A549 (cell line): ENCODE data around the gene TRNP1. TPM values are rescaled to one million over a fixed set of nuclear protein-coding genes. Genes with fewer than 3 reads are reported as not detected.

ENCODE experiments used
- ATAC-seq, 2 experiments: fragments of 200-7000 bp in 1 of 2; fragments of >200 bp in 1 of 2; cut with Nextera tagmentation in 1 of 2; cut with Tn5 transposase in 1 of 2; 3 replicates each; pipeline versions ENCODE4 v1.8.0 to v1.9.1; 2018 to 2020; ENCODE audit warnings: mild to moderate bottlenecking in 1 of 2, moderate library complexity in 1 of 2
- CTCF ChIA-PET: fragments of 300-600 bp; sonication (Branson Sonifier 250); formaldehyde crosslinking; extraction: SDS; loops from one replicate; lab custom pipeline; 2021; ENCODE audit warnings: antibody characterized with exemption, inconsistent platforms; lab: Yijun Ruan, JAX
- POLR2A ChIA-PET: fragments of 350-600 bp; formaldehyde crosslinking; extraction: SDS; loops from one replicate; lab custom pipeline; 2021; ENCODE audit warnings: antibody characterized with exemption, inconsistent platforms; lab: Yijun Ruan, JAX
- DNase-seq, 2 experiments: peaks; one replicate each; pipeline versions ENCODE4 v3.0.0 to v3.0.0-alpha.2; 2011 to 2016; ENCODE audit warnings: low read depth in 1 of 2, low spot score in 1 of 2
- FAIRE-seq: peaks from 2 replicates; lab custom pipeline; 2011; peaks lifted over from hg19 to GRCh38; lab: Jason Lieb, UNC
- H3K27ac ChIP-seq, 2 experiments: fragments of >200 bp; sonication (Bioruptor Twin); formaldehyde crosslinking; 3 replicates each; pipeline ENCODE4 v1.5.1; 2016 to 2017
- H3K4me1 ChIP-seq: fragments of >200 bp; sonication (Bioruptor Twin); formaldehyde crosslinking; 3 replicates; pipeline ENCODE4 v1.6.1; 2016
- H3K4me2 ChIP-seq: fragments of >200 bp; sonication (Bioruptor Twin); formaldehyde crosslinking; 3 replicates; pipeline ENCODE4 v1.6.1; 2016
- H3K4me3 ChIP-seq: fragments of >200 bp; sonication (Bioruptor Twin); formaldehyde crosslinking; 3 replicates; pipeline ENCODE4 v1.5.1; 2016
- H3K9me3 ChIP-seq: fragments of >200 bp; sonication (Bioruptor Twin); formaldehyde crosslinking; 3 replicates; pipeline ENCODE4 v1.6.1; 2016
- ATOH8 ChIP-seq: fragments of 250-450 bp; sonication (Bioruptor Pico); IDR thresholded peaks from 2 replicates; pipeline ENCODE4 v1.5.0; 2020; ENCODE audit warnings: low read depth, mild to moderate bottlenecking, moderate library complexity
- BHLHE40 ChIP-seq: IDR thresholded peaks from 2 replicates; pipeline ENCODE4 v1.6.1; 2012; ENCODE audit warnings: low read depth, low read length, inconsistent platforms
- CHD2 ChIP-seq: fragments of 150-350 bp; IDR thresholded peaks from 2 replicates; pipeline ENCODE4 v1.6.1; 2014; ENCODE audit warnings: low read length; ENCODE audit not compliant: partially characterized antibody
- EHF ChIP-seq: fragments of 250-450 bp; sonication (Bioruptor Pico); IDR thresholded peaks from 2 replicates; pipeline ENCODE4 v1.5.0; 2020; ENCODE audit warnings: mild to moderate bottlenecking
- ELK1 ChIP-seq: fragments of 150-350 bp; IDR thresholded peaks from 2 replicates; pipeline ENCODE4 v1.6.1; 2014; ENCODE audit warnings: low read depth, mild to moderate bottlenecking, low read length
- FOSB ChIP-seq: fragments of 250-450 bp; sonication (Bioruptor Pico); IDR thresholded peaks from 2 replicates; pipeline ENCODE4 v1.5.0; 2020; ENCODE audit warnings: mild to moderate bottlenecking, moderate library complexity
- FOXS1 ChIP-seq: fragments of 250-450 bp; sonication (Bioruptor Pico); IDR thresholded peaks from 2 replicates; pipeline ENCODE4 v1.5.0; 2020; ENCODE audit warnings: mild to moderate bottlenecking, moderate library complexity
- GATA3 ChIP-seq: IDR thresholded peaks from 2 replicates; pipeline ENCODE4 v1.6.1; 2012; ENCODE audit warnings: borderline replicate concordance
- HEYL ChIP-seq: fragments of 250-450 bp; sonication (Bioruptor Pico); IDR thresholded peaks from 2 replicates; pipeline ENCODE4 v1.8.0; 2021; ENCODE audit warnings: mild to moderate bottlenecking, moderate library complexity
- HOXA7 ChIP-seq: fragments of 250-450 bp; sonication (Bioruptor Pico); IDR thresholded peaks from 2 replicates; pipeline ENCODE4 v1.5.0; 2020; ENCODE audit warnings: mild to moderate bottlenecking, moderate library complexity
- HOXB5 ChIP-seq: fragments of 250-450 bp; sonication (Bioruptor Pico); IDR thresholded peaks from 2 replicates; pipeline ENCODE4 v1.5.0; 2020; ENCODE audit warnings: mild to moderate bottlenecking, moderate library complexity
- JUNB ChIP-seq: fragments of >200 bp; sonication (Bioruptor Twin); formaldehyde crosslinking; IDR thresholded peaks from 2 replicates; pipeline ENCODE4 v1.6.1; 2016
- KDM1A ChIP-seq: fragments of 200-600 bp; sonication (generic); IDR thresholded peaks from 2 replicates; pipeline ENCODE4 v1.6.1; 2016; ENCODE audit warnings: low read depth, mild to moderate bottlenecking
- MAFK ChIP-seq: fragments of 450-650 bp; IDR thresholded peaks from 2 replicates; pipeline ENCODE4 v1.6.1; 2014; ENCODE audit not compliant: partially characterized antibody
- NFE2L2 ChIP-seq: fragments of 150-350 bp; conservative IDR thresholded peaks from 2 replicates; pipeline ENCODE4 v1.6.1; 2014; ENCODE audit warnings: low read length
- NPAS2 ChIP-seq: fragments of 250-450 bp; sonication (Bioruptor Pico); IDR thresholded peaks from 2 replicates; pipeline ENCODE4 v1.8.0; 2022; ENCODE audit warnings: mild to moderate bottlenecking, moderate library complexity, borderline replicate concordance
- RAD21 ChIP-seq, 2 experiments: fragments of >200 bp in 1 of 2; sonication (Bioruptor Twin) in 1 of 2; formaldehyde crosslinking in 1 of 2; IDR thresholded peaks in 1 of 2; conservative IDR thresholded peaks in 1 of 2; 2 replicates in 1 of 2; 3 replicates in 1 of 2; pipeline ENCODE4 v1.6.1; 2012 to 2018; ENCODE audit warnings: inconsistent platforms in 1 of 2
- RCOR1 ChIP-seq: fragments of 150-350 bp; IDR thresholded peaks from 2 replicates; pipeline ENCODE4 v1.6.1; 2014; ENCODE audit warnings: antibody characterized with exemption, low read length, low read depth
- TP53 ChIP-seq: fragments of 250-450 bp; sonication (Bioruptor Pico); IDR thresholded peaks from 2 replicates; pipeline ENCODE4 v1.5.0; 2021; ENCODE audit warnings: mild to moderate bottlenecking, moderate library complexity
- ZC3H11A ChIP-seq: fragments of 450-650 bp; IDR thresholded peaks from 2 replicates; pipeline ENCODE4 v1.6.1; 2014; ENCODE audit warnings: antibody characterized with exemption, mild to moderate bottlenecking
- WGBS: methylation state at CpG from one replicate; pipeline ENCODE4 v1.1.6; 2017; ENCODE audit errors: missing lambda C conversion rate; 5-methylcytosine and 5-hydroxymethylcytosine counted together
- polyA plus RNA-seq, 4 experiments: library from polyadenylated mRNA; depleted of rRNA in 3 of 4; stranded (reverse); fragments of >200 nt; fragmentation: RNase III in 1 of 4; extraction: RNeasy Plus Mini Kit Qiagen cat#74134 plus additional on column Dnase treatment in 1 of 4; gene quantifications; 2 replicates in 3 of 4; 3 replicates in 1 of 4; pipeline ENCODE4 v1.2.3, GENCODE V29; 2011 to 2017
- TF ChIP-seq, protein P1 (sequence below): IDR thresholded peaks from 2 replicates; pipeline ENCODE4 v1.6.1; 2012; ENCODE audit warnings: low read depth, borderline replicate concordance
- TF ChIP-seq, protein P2 (sequence below): fragments of >200 bp; sonication (Bioruptor Twin); formaldehyde crosslinking; IDR thresholded peaks from 3 replicates; pipeline ENCODE4 v1.5.1; 2016
- TF ChIP-seq, protein P3 (sequence below): fragments of >200 bp; sonication (Bioruptor Twin); formaldehyde crosslinking; IDR thresholded peaks from 2 replicates; pipeline ENCODE4 v1.6.1; 2016

TRNP1 gene
- polyA plus RNA-seq, 2 of the 4 experiments (the other 2 are of a cell fraction): 73.9 to 113 TPM

DNA sequence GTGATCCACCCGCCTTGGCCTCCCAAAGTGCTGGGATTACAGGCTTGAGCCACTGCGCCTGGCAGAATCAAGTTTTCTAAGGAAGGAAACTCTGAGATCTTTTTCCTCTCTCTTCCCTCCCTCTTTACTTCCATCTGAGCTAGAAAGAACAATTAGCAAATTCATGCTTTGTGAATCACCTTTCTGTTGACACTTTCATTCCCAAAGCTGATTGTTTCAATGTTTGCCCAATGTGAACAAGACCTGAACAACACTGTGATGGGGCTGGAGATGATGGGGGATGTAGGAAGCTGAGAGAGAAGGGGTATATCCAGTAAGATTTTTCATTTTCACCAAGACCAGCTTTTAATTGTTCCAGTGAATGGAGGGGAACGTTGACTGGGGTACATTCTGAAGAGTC is 24.8 kb downstream of the TRNP1 start:
- no peak overlapping the region for H3K4me2 ChIP-seq
- no peak overlapping the region for H3K27ac ChIP-seq
- FAIRE-seq (no peak), ATAC-seq (no peak), DNase-seq (no peak)
- CTCF ChIA-PET: interaction anchor here (1.4 to 4.8 kb wide), 3 partner anchors 21 to 26 kb away, joined by 4 to 22 read pairs (median 6); partner anchors contain the start of gene TRNP1
- H3K4me3 ChIP-seq: no peak overlapping the region
- H3K9me3 ChIP-seq: no peaks in the 10 kb centered on the region
- POLR2A ChIA-PET: no interaction called here
- no peaks in the 10 kb centered on the region for H3K4me1 ChIP-seq
- TF ChIP-seq TP53: no peak
- no peak for TF ChIP-seq CHD2
- TF ChIP-seq NPAS2 (CRISPR knock-in tag): no peak
- TF ChIP-seq GATA3: no peak
- TF ChIP-seq HOXA7 (CRISPR knock-in tag): no peak
- no peak for TF ChIP-seq FOSB (CRISPR knock-in tag)
- TF ChIP-seq ATOH8: no peak
- 74% methylated on average over 3 of the region's 3 CpGs for WGBS

GRCh38 chr1:27021354-27022031 is 28.0 kb downstream of the TRNP1 start:
- H3K4me2 ChIP-seq: no peak overlapping the region
- 72% methylated on average over 9 of the region's 9 CpGs for WGBS
- H3K4me1 ChIP-seq: no peaks in the 10 kb centered on the region
- no peak for FAIRE-seq
- H3K27ac ChIP-seq: no peak overlapping the region
- no peaks in the 10 kb centered on the region for H3K9me3 ChIP-seq
- ATAC-seq: no peak
- no peak for DNase-seq
- CTCF ChIA-PET: interaction anchor here (1.6 to 4.8 kb wide), 2 partner anchors 24 kb away, joined by 5 to 22 read pairs; no protein-coding TSS in a partner anchor
- TF ChIP-seq, protein P1, sequence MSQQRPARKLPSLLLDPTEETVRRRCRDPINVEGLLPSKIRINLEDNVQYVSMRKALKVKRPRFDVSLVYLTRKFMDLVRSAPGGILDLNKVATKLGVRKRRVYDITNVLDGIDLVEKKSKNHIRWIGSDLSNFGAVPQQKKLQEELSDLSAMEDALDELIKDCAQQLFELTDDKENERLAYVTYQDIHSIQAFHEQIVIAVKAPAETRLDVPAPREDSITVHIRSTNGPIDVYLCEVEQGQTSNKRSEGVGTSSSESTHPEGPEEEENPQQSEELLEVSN: no peak
- TF ChIP-seq RAD21 (conservative IDR thresholded peaks at IDR 0.05 in 1 of 2, IDR thresholded peaks at IDR 0.05 in 1 of 2): no peak
- TF ChIP-seq, protein P2, sequence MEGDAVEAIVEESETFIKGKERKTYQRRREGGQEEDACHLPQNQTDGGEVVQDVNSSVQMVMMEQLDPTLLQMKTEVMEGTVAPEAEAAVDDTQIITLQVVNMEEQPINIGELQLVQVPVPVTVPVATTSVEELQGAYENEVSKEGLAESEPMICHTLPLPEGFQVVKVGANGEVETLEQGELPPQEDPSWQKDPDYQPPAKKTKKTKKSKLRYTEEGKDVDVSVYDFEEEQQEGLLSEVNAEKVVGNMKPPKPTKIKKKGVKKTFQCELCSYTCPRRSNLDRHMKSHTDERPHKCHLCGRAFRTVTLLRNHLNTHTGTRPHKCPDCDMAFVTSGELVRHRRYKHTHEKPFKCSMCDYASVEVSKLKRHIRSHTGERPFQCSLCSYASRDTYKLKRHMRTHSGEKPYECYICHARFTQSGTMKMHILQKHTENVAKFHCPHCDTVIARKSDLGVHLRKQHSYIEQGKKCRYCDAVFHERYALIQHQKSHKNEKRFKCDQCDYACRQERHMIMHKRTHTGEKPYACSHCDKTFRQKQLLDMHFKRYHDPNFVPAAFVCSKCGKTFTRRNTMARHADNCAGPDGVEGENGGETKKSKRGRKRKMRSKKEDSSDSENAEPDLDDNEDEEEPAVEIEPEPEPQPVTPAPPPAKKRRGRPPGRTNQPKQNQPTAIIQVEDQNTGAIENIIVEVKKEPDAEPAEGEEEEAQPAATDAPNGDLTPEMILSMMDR: no peak
- TF ChIP-seq NPAS2 (CRISPR knock-in tag): no peak
- no peak for TF ChIP-seq JUNB
- no peak for TF ChIP-seq ZC3H11A
- TF ChIP-seq KDM1A: no peak
- no peak for TF ChIP-seq NFE2L2
- no peak for TF ChIP-seq ELK1
- TF ChIP-seq FOXS1 (CRISPR knock-in tag): no peak
- no peak for TF ChIP-seq MAFK
- TF ChIP-seq, protein P3, sequence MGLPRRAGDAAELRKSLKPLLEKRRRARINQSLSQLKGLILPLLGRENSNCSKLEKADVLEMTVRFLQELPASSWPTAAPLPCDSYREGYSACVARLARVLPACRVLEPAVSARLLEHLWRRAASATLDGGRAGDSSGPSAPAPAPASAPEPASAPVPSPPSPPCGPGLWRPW: no peak
- no peak for TF ChIP-seq HOXB5
- TF ChIP-seq HEYL: no peak
- TF ChIP-seq HOXA7 (CRISPR knock-in tag): no peak
- no peak for TF ChIP-seq RCOR1
- TF ChIP-seq BHLHE40: no peak
- TF ChIP-seq EHF (CRISPR knock-in tag): no peak
- no peak overlapping the region for H3K4me3 ChIP-seq
- POLR2A ChIA-PET: no interaction called here
